Dendritic cell treated with granulocyte-macrophage colony-stimulating factor and Interleukin-4, amounts not matched to agents 40 ng/mL and 50 ng/mL, for 4 days (primary cell): ENCODE results near the gene PIK3CB.
"Not testable (repeated sequence)": the region's sequence is repeated elsewhere in the genome, so short reads cannot be mapped to it uniquely, and the experiment has no call there.

Experiments
- H3K27ac Mint-ChIP-seq: one replicate; pipeline ENCODE4 v1.8.0; 2022; ENCODE audit warnings: mild to moderate bottlenecking, mixed read lengths
- H3K27me3 Mint-ChIP-seq: one replicate; pipeline ENCODE4 v1.8.0; 2022; ENCODE audit warnings: mild to moderate bottlenecking, mixed read lengths
- H3K36me3 Mint-ChIP-seq: one replicate; pipeline ENCODE4 v1.8.0; 2022; ENCODE audit warnings: low read depth, mixed read lengths
- H3K4me1 Mint-ChIP-seq: one replicate; pipeline ENCODE4 v1.8.0; 2022; ENCODE audit warnings: low read depth, mixed read lengths
- H3K4me3 Mint-ChIP-seq: one replicate; pipeline ENCODE4 v1.8.0; 2022; ENCODE audit warnings: mild to moderate bottlenecking, moderate library complexity, mixed read lengths
- H3K9me3 Mint-ChIP-seq: one replicate; pipeline ENCODE4 v1.8.0; 2022; ENCODE audit warnings: mixed read lengths
- intact Hi-C: fragments of 100-400 bp; cut with micrococcal nuclease; formaldehyde crosslinking; loops from one replicate; pipeline ENCODE4 v1.15.0; 2022

The PIK3CB gene

GRCh38 chr3:138686771-138687221 lies 147.9 kb downstream of the PIK3CB start:
- Mint-ChIP-seq H3K36me3 (peaks cover 76% of the 10 kb centered on the region), H3K27me3 (no peaks in the 10 kb centered on the region), H3K9me3 (no peaks in the 10 kb centered on the region), H3K4me1 (peaks cover 6% of the 10 kb centered on the region), H3K27ac (no peak overlapping the region), H3K4me3 (no peak overlapping the region)
- intact Hi-C loops: no loop called here

GRCh38 chr3:138684396-138684795 lies 150.3 kb downstream of the PIK3CB start:
- H3K27me3 Mint-ChIP-seq: no peaks in the 10 kb centered on the region
- no peak overlapping the region for H3K4me3 Mint-ChIP-seq
- H3K9me3 Mint-ChIP-seq: no peaks in the 10 kb centered on the region
- intact Hi-C loops: no loop called here
- no peak overlapping the region for H3K27ac Mint-ChIP-seq
- peaks cover 6% of the 10 kb centered on the region for H3K4me1 Mint-ChIP-seq
- H3K36me3 Mint-ChIP-seq: peaks cover 77% of the 10 kb centered on the region

GRCh38 chr3:138682648-138683047 lies 152.1 kb downstream of the PIK3CB start:
- peaks cover 3% of the 10 kb centered on the region for H3K4me1 Mint-ChIP-seq
- H3K27me3 Mint-ChIP-seq: no peaks in the 10 kb centered on the region
- no peak overlapping the region for H3K27ac Mint-ChIP-seq
- H3K4me3 Mint-ChIP-seq: no peak overlapping the region
- H3K9me3 Mint-ChIP-seq: no peaks in the 10 kb centered on the region
- peaks cover 74% of the 10 kb centered on the region for H3K36me3 Mint-ChIP-seq
- intact Hi-C loops: no loop called here

- no peak overlapping the region for H3K27ac Mint-ChIP-seq
- H3K4me1 Mint-ChIP-seq: no peaks in the 10 kb centered on the region
- H3K4me3 Mint-ChIP-seq: no peak overlapping the region
- intact Hi-C loops: no loop called here
- H3K9me3 Mint-ChIP-seq: no peaks in the 10 kb centered on the region
- H3K36me3 Mint-ChIP-seq: peaks cover 74% of the 10 kb centered on the region
- no peaks in the 10 kb centered on the region for H3K27me3 Mint-ChIP-seq
These were observed 153.1 kb downstream of the PIK3CB start for GRCh38 chr3:138681463-138682220.

GRCh38 chr3:138680974-138681373 lies 153.8 kb downstream of the PIK3CB start:
- H3K36me3 Mint-ChIP-seq: peaks cover 78% of the 10 kb centered on the region
- intact Hi-C loops, H3K9me3 Mint-ChIP-seq, H3K27ac Mint-ChIP-seq, H3K4me3 Mint-ChIP-seq, H3K4me1 Mint-ChIP-seq, H3K27me3 Mint-ChIP-seq: not testable (repeated sequence)

GRCh38 chr3:138678874-138679392 lies 155.8 kb downstream of the PIK3CB start:
- intact Hi-C loops: no loop called here
- H3K4me3 Mint-ChIP-seq: no peak overlapping the region
- H3K27ac Mint-ChIP-seq: no peak overlapping the region
- H3K27me3 Mint-ChIP-seq: no peaks in the 10 kb centered on the region
- H3K4me1 Mint-ChIP-seq: no peaks in the 10 kb centered on the region
- H3K9me3 Mint-ChIP-seq: peaks cover 19% of the 10 kb centered on the region
- H3K36me3 Mint-ChIP-seq: peaks cover 87% of the 10 kb centered on the region

GRCh38 chr3:138678086-138678485 lies 156.6 kb downstream of the PIK3CB start:
- peaks cover 19% of the 10 kb centered on the region for H3K9me3 Mint-ChIP-seq
- intact Hi-C loops: no loop called here
- no peak overlapping the region for H3K27ac Mint-ChIP-seq
- H3K4me1 Mint-ChIP-seq: no peaks in the 10 kb centered on the region
- H3K4me3 Mint-ChIP-seq: no peak overlapping the region
- no peaks in the 10 kb centered on the region for H3K27me3 Mint-ChIP-seq
- peaks cover 87% of the 10 kb centered on the region for H3K36me3 Mint-ChIP-seq

- no peaks in the 10 kb centered on the region for H3K4me1 Mint-ChIP-seq
- H3K4me3 Mint-ChIP-seq: no peak overlapping the region
- no peak overlapping the region for H3K27ac Mint-ChIP-seq
- intact Hi-C loops: no loop called here
- H3K27me3 Mint-ChIP-seq: no peaks in the 10 kb centered on the region
- H3K9me3 Mint-ChIP-seq: peaks cover 19% of the 10 kb centered on the region
- peaks cover 85% of the 10 kb centered on the region for H3K36me3 Mint-ChIP-seq
These were observed 159.3 kb downstream of the PIK3CB start for GRCh38 chr3:138675393-138675792.

GRCh38 chr3:138673641-138674530 lies 160.8 kb downstream of the PIK3CB start:
- Mint-ChIP-seq H3K4me3 (no peak overlapping the region), H3K27ac (no peak overlapping the region), H3K9me3 (peaks cover 19% of the 10 kb centered on the region), H3K27me3 (no peaks in the 10 kb centered on the region), H3K36me3 (peaks cover 84% of the 10 kb centered on the region), H3K4me1 (no peaks in the 10 kb centered on the region)
- intact Hi-C loops: no loop called here

GRCh38 chr3:138670407-138670806 lies 164.3 kb downstream of the PIK3CB start:
- intact Hi-C loops: no loop called here
- Mint-ChIP-seq H3K4me3 (no peak overlapping the region), H3K4me1 (no peaks in the 10 kb centered on the region), H3K27me3 (no peaks in the 10 kb centered on the region), H3K27ac (no peak overlapping the region), H3K9me3 (peaks cover 9% of the 10 kb centered on the region), H3K36me3 (peaks cover 85% of the 10 kb centered on the region)

- no peak overlapping the region for H3K4me3 Mint-ChIP-seq
- no peaks in the 10 kb centered on the region for H3K27me3 Mint-ChIP-seq
- H3K4me1 Mint-ChIP-seq: no peaks in the 10 kb centered on the region
- H3K27ac Mint-ChIP-seq: no peak overlapping the region
- H3K36me3 Mint-ChIP-seq: peaks cover 85% of the 10 kb centered on the region
- no peaks in the 10 kb centered on the region for H3K9me3 Mint-ChIP-seq
- intact Hi-C loops: no loop called here
These were observed 166.6 kb downstream of the PIK3CB start for GRCh38 chr3:138668107-138668506.

GRCh38 chr3:138657508-138657907 lies 177.2 kb downstream of the PIK3CB start:
- no peaks in the 10 kb centered on the region for H3K4me1 Mint-ChIP-seq
- peaks cover 77% of the 10 kb centered on the region for H3K36me3 Mint-ChIP-seq
- no peak overlapping the region for H3K27ac Mint-ChIP-seq
- no peaks in the 10 kb centered on the region for H3K9me3 Mint-ChIP-seq
- H3K4me3 Mint-ChIP-seq: no peak overlapping the region
- intact Hi-C loops: no loop called here
- H3K27me3 Mint-ChIP-seq: no peaks in the 10 kb centered on the region

- Mint-ChIP-seq H3K4me3 (no peak overlapping the region), H3K9me3 (peaks cover 20% of the 10 kb centered on the region), H3K4me1 (no peaks in the 10 kb centered on the region), H3K27ac (no peak overlapping the region), H3K36me3 (peaks cover 96% of the 10 kb centered on the region), H3K27me3 (no peaks in the 10 kb centered on the region)
- intact Hi-C loops: no loop called here
These were observed 181.2 kb downstream of the PIK3CB start for GRCh38 chr3:138653567-138653966.

- H3K4me3 Mint-ChIP-seq: no peak overlapping the region
- peaks cover 64% of the 10 kb centered on the region for H3K9me3 Mint-ChIP-seq
- H3K27me3 Mint-ChIP-seq: no peaks in the 10 kb centered on the region
- H3K36me3 Mint-ChIP-seq: peaks cover 68% of the 10 kb centered on the region
- no peak overlapping the region for H3K27ac Mint-ChIP-seq
- intact Hi-C loops: no loop called here
- H3K4me1 Mint-ChIP-seq: no peaks in the 10 kb centered on the region
These were observed 185.6 kb downstream of the PIK3CB start for GRCh38 chr3:138649134-138649533.
